Fibroblast of the conjunctiva (primary cell): ENCODE measurements around the gene UCP3.

Source experiments
- DNase-seq: peaks from one replicate; pipeline ENCODE4 v3.0.0-alpha.2; 2010; ENCODE audit warnings: low read depth

The UCP3 gene

DNA sequence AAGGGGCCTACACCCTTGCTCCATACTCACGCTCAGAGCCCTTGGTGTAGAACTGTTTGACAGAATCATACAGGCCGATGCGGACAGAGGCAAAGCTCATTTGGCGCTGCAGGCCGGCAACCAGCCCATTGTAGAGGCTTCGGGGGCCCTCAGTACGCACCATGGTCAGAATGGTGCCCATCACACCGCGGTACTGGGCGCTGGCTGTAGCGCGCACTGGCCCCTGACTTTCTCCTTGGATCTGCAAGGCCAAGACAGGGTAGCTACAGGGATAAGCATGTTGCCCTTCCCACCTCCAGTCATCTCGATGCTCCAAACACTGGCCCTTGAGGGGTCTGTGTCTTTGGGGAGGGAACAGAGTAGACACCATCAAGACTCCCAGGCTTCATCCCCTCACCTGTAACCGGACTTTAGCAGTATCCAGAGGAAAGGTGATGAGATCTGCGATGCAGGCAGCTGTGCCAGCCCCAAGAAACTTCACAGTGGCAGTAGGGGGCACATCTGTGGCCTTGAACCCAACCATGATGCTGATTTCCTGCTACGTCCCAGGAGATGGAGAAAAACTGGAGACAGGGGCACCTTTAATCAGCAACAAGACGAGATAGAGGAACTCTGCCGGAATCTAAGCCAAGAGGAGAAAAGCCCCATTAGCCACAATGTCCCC, 30.9 kb downstream of the UCP3 start:
- DNase-seq = no peak

DNA sequence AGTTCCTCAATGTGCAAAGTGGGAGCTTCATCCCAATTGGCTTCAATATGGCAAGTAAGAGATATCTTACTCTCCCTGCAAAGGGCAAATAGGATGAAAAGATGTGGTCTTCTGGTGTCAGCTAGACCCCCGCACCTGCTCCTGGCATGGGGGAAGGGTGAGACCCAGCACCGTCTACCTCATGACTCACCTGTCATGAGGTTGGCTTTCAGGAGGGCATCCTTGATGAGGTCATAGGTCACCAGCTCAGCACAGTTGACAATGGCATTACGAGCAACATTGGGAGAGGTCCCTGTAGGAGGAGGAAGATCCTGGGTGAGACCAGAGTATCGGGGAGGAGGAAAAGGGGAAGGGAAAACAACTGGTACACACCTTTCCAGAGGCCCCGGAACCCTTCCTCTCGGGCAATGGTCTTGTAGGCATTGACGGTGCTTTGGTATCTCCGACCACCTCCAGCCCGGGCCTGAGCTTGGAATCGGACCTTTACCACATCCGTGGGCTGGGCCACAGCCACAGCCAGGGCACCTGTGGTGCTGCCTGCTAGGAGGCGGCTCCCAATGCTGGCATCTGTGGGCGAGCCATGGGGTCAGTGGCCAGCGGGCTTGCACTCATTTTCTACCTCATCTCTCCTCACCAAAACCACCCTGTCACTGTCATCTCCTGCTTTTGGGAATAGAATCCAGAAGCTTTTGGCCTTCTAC, 32.3 kb downstream of the UCP3 start:
- no peak for DNase-seq

DNA sequence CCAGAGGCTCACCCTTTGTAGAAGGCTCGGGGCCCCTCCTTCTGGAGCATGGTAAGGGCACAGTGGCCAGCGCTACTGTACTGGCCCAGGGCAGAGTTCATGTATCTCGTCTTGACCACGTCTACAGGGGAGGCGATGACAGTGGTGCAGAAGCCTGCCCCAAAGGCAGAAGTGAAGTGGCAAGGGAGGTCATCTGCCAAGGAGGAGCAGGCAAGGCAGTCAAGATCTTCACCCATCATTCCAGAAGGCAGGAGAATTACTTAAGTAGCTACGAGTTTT, 33.5 kb downstream of the UCP3 start:
- DNase-seq = no peak

DNA sequence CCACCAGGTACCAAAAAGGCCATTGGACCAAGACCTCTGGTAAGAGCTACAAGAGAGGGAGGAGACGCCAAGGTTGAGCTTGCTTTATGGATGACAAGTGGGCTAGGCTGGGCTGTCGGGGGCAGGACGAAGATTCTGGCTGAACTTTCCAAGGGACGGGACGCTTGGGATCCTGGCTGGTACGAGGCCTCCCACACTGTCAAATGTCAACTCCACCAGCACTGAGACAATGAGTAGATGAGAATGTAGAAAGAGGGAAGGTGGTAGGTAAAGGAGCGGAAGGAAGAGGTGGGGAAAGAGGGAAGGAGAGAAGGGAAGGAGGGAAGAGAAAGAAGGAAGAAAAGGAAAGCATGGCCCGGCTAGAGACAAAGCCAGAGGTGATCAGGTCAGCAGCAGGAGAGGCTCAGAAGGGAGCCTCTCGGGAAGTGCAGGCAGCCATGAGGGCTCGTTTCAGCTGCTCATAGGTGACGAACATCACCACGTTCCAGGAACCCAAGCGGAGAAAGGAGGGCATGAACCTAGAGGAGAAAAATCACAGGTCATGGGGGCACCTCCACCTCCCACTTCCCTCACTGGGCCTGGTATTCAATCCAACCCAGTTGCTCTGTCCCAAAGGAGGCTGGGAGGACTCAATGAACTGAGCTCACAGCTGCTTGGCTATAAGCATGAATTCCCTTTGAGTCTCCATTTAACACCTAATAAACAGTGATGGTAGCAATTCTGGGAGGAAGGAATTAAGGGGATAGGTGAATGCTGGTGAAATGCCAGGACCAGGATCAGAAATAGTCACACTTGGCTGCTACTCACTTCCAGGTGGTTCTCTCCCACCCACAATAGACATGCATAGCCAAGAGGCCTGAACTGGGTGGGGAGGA, 34.0 kb downstream of the UCP3 start:
- DNase-seq = no peak

DNA sequence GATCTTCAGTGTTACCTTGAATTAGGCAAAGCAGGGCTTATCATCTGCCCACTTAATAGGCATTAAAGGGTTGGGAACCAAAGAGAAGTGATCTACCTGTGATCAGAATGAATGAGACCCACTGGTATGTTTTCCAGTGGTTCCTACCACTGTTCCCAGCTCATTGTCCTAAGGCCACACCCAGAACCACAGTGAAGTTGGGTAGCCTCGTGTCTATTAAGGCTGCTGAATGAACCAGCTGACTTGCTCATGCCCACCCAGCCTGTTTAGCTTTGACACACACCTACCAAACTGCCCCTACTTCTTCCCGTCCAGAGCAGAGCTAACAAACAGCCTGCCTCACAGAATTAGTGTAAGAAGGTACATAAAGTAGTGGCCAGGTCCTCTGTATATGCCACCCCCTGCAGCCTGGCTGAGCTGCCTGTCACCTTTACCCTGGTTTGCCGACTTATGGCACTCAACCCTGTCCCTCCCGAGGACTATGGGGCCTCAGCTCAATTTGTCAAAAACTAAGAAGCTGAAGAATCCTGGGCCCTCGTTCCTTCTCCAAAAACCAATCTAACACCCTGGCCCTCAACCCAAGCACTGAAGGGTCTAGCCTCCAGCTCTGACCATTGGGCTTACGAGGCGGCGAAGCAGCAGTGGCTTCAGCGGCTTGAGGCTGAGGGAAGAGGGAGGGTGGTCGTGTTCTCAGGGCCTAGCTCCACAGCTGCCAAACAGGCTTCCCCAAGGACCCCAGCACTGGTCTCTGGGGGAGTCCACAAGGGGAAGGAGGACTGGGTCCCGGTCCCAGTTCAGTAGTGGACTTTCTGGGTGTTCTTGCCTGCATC, 36.0 kb downstream of the UCP3 start:
- no peak for DNase-seq

DNA sequence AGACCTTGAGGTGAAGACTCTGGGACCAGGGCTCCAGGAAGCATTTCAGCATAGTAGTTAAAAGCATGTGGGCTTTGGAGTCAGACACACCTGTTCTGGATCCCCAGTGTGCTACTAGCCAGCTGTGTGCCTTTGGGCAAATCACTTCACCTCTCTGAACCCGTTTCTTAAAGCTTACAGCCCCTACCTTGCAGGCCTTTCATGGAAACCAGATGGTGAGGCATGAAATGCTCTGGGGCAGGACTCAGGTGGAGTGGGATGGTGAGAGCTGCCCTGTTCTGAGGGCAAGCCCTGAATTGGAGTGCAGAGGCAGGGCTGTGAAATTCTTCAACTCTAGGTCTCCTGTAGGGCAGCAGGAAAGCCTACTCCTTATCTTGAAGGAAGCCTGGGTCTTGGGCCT, 36.7 kb downstream of the UCP3 start:
- no peak for DNase-seq

DNA sequence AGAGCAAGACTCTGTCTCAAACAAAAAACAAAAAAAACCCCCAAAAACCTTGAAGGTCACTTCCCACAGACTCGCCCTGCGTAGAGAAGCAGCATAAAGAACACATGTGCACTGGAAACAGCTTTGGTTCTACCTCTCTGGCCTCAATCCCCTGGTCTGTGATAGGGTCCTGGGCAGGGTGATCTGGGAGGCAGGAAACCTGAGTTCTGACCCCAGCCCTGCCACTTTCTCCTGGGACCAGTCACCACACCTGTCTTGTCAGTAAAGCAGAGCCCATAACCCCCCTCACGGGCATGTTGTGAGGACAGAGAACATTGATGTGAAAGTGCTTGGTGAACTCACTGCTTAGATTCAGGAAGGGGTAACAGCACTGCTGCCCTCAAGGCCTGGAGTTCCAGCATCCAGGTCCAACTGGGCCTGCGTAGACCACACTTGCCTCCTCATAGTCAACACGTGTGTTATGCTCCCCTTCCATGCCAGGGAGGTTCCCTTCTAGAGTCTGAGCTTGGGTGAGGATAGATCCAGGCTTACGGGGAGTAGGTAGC, 37.6 kb downstream of the UCP3 start:
- no peak for DNase-seq

DNA sequence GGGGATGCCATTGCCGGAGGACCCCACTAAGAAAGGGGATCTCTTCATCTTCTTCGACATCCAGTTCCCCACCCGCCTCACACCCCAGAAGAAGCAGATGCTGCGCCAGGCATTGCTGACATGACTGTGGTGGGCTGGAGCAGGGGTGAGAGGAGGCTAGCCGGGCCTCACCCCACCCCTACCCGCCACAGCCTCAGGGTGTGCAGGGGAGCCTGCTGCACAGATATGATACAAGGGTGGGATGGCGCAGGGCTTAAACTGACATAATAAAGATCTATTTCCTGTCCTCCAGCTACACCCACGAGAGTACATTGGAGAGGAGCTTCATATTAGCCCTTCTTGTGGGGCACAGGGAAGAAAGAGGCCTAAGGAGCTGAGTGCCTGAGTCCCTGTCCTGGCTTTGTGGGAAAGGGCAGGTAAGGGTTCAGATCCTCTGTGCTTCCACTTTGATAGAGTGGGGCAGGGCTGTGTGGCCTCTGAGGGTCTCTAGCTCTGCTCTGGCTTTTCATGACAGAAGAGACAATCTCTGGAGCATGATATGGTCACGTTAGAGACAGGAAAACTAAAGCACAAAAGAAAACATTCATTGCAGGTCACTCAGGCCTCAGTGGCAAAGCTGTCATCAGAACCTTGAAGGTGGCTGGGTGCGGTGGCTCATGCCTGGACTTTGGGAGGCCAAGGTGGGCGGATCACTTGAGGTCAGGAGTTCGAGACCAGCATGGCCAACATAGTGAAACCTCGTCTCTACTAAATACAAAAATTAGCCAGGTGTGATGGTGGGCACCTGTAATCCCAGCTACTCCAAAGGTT, 38.7 kb downstream of the UCP3 start:
- no peak for DNase-seq

DNA sequence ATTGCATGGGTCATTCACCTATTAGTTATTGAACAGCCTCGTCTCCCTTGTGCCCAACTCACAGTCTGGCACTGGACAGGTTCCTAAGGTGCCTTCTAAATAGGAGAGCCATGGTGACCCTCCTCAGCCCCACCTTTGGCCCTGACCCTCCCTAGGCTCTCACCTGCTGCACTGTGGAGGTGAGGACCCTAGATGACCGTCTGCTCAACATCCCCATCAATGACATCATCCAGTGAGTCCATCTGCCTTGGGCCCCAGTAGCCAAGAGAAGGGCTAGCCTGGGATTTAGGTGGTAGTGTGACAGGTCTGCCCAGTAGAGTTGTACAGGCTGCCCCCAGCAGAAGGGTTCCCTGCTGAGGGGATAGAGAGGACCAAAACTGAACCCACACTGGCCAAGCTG, 39.8 kb downstream of the UCP3 start:
- no peak for DNase-seq

DNA sequence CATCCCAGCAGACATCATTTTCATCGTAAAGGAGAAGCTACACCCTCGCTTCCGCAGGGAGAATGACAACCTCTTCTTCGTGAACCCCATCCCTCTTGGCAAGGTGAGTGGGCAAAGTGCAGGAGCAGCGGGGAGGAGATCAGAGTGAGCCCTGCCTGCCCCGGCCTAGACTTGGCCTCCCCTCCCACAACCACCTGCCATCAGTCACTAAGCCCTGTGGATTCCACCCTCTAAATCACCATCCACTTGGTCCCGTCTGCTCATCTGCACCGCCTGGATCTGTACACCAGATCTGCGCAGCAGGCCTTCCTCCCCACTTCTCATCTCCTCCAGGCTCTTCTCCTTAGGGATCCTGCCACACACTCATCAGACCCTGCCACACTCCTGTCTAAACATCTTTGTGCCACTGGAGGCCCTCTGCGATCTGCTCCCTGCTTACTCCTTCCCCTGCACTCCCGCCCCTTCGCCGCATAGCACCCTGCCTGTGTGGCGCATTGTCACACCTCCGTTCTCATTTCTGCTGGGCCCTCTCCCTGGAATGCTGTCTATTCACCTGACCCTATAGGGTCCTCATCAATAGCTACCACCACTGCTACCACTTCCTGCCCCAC, 40.4 kb downstream of the UCP3 start:
- no peak for DNase-seq

DNA sequence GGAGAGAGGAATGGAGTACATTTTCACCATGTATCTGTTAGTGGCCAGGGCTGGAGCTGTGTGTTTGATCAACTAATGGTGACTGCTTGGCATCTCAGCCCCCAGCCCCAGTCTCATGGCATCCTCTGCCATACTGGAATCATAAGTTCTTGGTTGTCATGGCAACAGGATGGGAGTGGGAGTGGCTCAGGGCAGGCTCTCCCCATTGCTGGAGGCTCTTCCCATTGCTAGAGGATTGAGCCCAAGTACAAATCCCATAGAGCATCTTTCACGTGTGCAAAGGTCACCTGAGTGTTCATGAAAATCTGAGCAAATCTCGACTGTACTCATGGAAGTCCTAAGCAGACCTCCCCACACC, 43.1 kb downstream of the UCP3 start:
- DNase-seq = no peak

DNA sequence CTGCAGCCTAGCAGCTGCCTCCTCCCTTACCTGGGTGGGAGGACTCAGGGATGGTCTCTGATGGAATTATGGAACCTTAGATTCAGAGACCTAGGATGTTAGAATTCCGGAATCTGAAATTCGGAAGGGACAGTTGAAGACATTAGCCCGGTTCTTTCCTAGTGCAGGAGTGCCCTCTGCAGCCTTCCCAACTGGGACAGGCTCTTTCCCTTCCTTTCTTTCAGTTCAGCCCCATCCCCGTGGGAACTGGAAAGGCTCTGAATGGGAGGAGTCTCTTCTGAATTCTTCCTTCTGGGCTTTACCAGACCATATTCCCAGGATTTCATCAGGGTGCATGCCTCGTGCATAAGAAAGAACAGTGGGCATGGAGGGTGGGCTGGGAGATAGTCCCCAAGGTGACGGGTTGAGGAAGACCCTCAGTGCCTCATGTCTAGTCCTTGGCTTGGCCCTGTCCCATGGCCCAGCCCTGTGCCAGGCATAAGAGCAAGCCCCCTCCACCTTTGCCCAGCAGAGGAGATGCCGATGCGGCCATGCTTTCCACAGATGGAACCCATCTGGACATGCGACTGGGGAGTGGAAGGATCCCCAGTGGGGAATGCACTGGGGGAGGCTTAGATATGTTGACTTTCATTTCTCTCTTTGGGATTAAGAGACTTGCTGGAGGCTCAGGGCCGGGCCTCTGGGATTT, 43.7 kb downstream of the UCP3 start:
- DNase-seq = no peak

DNA sequence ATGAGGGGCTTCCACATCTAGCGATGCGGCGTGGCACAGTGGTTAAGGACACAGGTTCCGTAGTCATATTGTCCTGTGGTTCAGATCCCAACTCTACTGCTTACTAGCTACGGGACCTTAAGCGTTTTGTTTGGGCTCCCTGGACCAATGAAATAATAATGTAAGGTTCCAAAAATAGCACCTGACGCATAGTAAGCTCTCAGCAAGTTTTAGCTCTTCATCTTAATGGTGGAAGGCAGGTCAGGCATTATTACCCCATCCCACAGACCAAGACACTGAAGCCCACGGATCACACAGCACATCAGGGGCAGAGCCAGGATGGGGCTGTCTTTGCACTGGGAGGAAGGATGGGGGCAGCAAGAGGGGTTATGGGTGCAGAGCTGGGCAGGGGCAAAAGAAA, 45.0 kb downstream of the UCP3 start:
- no peak for DNase-seq

DNA sequence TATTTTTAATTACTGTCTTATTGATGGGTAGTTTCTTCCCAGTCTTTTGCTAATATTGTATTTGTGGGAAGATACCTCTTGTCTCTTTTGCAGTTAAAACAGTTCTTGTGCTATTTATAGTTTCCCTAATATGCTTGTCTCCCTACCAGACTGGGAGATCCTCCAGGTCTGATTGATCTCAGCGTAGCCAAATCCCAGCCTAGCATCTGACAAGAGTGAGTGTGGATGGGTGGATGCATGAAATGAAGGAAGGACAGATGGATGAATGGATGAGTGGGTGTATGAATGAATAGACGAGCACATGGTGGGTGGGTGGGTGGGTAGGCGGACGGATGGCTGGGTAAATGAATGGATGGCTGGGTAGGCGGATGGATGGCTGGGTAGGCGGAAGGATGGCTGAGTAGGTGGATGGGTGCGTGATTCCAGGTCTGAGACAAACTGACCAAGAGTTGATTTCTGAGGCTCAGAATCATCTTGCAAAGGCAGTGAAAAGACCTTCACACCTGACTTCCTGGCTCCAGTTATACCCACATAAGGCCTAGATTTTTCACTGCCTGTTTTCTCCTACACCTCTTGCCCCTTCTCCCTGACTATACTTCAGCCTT, 46.7 kb downstream of the UCP3 start:
- DNase-seq = no peak

DNA sequence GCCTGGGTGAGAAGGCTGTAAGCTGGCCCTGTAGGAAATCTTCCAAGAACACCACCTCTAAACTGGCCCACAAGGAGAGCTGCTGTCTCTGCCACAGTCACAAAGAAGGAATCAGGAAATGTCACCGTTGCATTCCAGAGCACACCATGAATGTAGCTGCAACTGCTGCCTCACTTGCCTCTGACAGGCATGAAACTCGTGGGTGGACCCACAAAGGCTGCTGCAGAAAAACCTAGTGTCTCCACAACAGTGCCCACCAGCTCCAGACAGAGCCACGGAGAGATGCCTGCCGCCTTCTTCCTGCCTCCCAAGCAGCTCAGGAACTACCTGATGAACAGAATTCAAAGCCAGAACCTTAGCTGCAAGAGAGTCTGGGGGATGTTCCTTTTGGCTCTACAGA, 47.6 kb downstream of the UCP3 start:
- no peak for DNase-seq

DNA sequence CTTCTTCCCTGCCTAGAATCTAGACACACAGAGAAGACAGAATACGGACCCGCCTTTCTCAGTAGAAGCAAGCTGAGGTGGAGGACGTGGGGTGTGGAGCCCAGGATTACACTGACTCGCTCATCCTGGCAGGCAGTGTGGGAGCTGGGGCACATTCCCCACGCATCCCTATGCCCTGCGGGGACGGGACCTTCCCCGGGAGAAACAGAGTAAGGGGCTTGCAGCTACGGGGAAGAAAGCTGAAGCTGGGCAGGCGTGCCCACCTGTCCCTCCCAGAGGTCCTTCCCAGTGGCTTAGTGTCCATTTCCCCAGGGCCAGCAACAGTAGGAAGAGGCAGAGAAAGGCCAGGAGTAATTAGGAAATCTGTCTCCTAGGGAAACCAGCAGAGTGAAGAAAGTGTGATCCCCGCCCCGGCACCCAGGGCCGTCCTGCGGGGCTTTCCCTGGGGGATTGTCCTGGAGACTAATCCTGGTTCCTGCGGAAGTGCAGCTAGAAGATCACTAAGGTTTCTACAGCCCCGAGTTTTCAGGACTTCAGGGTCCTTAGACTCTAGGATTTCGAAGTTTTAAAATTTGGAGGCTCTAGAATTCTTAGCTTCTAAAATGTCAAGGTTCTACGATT, 50.3 kb downstream of the UCP3 start:
- DNase-seq = no peak

DNA sequence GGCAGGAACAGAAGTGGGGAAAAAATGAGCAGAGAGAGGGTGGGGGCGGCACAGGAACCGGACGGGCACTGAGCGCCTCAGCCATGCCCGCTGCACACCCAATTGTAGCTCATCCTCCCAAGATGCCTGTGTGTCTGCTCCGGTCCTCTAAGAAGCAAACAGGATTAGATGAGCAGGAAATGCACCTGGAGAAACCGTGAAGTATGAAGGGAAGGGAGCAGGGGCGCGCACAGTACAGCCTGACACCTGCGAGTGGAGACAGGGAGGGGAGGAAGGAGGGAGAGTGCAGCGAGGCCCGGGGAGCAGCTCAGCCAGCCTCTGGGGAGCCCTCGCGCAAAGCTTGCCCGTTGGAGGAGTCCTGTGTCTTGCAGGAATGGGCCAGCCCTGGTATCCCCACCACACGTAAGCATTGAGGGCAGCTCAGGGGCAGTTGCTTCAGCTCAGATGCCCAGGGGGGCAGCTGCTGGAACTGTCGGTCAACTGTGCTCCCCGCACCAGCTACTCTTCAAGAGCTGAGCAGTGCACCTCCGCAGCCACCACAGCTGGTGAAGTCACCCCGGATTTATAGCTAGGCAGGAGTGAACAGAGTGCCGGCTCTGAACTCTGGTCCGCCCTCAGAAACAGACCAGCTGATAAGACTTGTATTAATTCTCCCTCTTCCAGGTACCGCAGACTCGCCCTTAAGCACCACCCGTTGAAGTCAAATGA, 51.1 kb downstream of the UCP3 start:
- no peak for DNase-seq

DNA sequence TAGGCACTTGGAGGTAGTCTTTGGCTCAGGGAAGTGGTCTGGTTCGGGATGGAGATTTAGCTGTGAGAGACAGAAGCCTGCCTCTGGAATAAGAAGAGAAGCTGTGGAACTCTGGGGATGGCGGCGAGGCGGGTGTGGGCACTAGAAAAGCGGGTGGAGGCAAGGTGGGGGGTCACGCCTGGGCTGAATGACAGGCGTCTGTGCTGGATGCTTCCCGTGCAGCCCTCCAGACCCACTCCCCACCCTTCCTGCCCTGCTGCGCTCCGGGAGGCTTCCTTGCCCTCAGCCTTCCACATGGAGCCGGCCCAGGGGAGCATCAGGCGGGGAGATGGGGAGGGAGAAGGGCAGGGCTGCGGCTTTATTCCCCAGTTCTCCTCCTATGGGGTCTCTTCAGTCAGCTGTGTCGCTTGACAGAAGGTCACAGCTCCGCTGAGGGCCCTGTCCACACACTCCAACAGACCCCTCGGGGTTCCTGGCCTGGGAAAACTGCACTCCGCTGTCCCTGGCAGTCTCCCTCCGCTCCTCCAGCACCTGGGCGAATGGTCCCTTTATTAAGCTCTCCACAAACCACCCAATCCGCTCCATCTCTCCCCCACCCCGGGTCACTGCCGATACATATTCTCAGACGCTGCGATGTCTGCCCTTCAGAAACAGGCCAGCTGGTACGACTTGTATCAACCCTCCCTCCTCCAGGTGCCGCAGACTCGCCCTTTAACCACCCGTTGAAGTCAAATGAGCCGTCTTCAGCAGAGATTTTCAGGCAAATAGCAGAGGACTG, 51.8 kb downstream of the UCP3 start:
- no peak for DNase-seq
